Activated B cell treated with CpG ODN at 0.5 μM for 24 hours (primary cell): ENCODE data around the gene UBE2E3. TPM values are rescaled to one million over a fixed set of nuclear protein-coding genes. Genes with fewer than 3 reads are reported as not detected.
"Not testable (repeated sequence)": the region's sequence is repeated elsewhere in the genome, so short reads cannot be mapped to it uniquely, and the experiment has no call there.

Source experiments
- ATAC-seq: fragments of 200-7000 bp; cut with Tn5 transposase; one replicate; pipeline ENCODE4 v1.10.0; 2021; ENCODE audit warnings: low read depth, mild to moderate bottlenecking, moderate library complexity
- CTCF ChIA-PET: fragments of 350-600 bp; sonication (Branson Sonifier 250); formaldehyde crosslinking; loops from one replicate; lab custom pipeline; 2021; ENCODE audit warnings: antibody characterized with exemption; lab: Charles Lee
- POLR2A ChIA-PET: fragments of 350-600 bp; sonication (Branson Sonifier 250); formaldehyde crosslinking; loops from one replicate; lab custom pipeline; 2021; ENCODE audit warnings: antibody characterized with exemption; lab: Charles Lee
- DNase-seq: peaks from one replicate; pipeline ENCODE4 v3.0.0; 2022
- H3K27ac Mint-ChIP-seq: one replicate; pipeline ENCODE4 v1.8.0; 2020; ENCODE audit warnings: mixed read lengths
- H3K27me3 Mint-ChIP-seq: one replicate; pipeline ENCODE4 v1.8.0; 2021; ENCODE audit warnings: mixed read lengths
- H3K36me3 Mint-ChIP-seq: one replicate; pipeline ENCODE4 v1.8.0; 2021; ENCODE audit warnings: low read depth, mixed read lengths
- H3K4me1 Mint-ChIP-seq: one replicate; pipeline ENCODE4 v1.8.0; 2021; ENCODE audit warnings: mixed read lengths
- H3K4me3 Mint-ChIP-seq: one replicate; pipeline ENCODE4 v1.8.0; 2020; ENCODE audit warnings: mild to moderate bottlenecking, mixed read lengths
- H3K9me3 Mint-ChIP-seq: one replicate; pipeline ENCODE4 v1.8.0; 2020; ENCODE audit warnings: mixed read lengths
- intact Hi-C: fragments of 100-400 bp; cut with micrococcal nuclease; formaldehyde crosslinking; loops from one replicate; pipeline ENCODE4 v1.15.1; 2024
- total RNA-seq: library from RNA; stranded (reverse); gene quantifications from 2 replicates; pipeline ENCODE4 v1.2.3, GENCODE V29; 2022
- TF ChIP-seq, protein P1 (sequence below): fragments of 200-600 bp; IDR thresholded peaks from one replicate; pipeline ENCODE4 v1.8.0; 2022; ENCODE audit warnings: antibody characterized with exemption, mild to moderate bottlenecking

The UBE2E3 gene
- total RNA-seq, 1 donor from 2014 or later, result 33.6 TPM

DNA sequence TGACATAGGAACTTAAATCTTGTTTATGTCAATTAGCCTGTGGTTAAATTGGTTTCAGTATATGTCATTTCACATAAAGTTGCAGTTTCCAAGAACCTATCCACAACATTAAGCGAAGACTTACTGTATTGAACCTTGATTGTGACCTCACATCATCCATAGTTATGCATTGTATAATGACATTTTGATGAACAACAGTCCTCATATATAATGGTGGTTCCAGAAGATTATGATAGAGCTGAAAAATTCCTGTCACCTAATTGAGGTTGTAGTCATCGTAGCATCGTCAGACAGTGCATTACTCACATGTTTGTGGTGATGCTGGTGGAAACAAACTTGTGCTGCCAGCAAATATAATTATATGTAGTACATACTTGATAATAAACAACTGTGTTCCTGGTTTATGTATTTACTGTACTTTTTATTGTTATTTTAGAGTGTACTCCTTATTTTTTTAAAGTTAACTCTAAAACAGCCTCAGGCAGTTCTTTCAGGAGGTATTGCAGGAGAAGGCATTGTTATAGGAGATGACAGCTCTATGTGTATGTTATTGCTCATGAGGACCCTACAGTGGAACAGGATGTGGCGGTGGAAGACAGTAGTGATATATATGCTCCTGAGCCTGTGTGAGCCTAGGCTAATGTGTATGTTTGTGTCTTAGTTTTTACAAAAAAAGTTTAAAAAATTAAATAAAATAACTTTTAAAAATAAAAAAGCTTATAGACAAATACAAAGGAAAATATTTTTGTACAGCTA lies 56.6 kb downstream of the UBE2E3 start:
- H3K27ac Mint-ChIP-seq, result no peak overlapping the region
- CTCF ChIA-PET, result no interaction called here

DNA sequence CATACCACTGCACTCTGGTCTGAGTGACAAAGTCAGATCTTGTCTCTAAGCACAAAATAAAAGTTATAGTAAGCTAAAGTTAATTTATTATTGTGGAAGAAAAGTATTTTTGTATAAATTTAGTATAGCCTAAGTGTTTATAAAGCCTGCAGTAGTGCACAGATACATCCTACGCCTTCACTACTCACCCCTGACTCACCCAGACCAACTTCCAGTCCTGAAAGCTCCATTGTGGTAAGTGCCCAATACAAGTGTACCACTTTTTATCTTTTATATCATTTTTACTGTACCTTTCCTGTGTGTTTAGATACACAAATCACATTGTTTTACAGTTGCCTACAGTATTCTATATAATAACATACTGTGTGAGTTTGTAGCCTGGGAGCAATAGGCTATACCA lies 57.5 kb downstream of the UBE2E3 start:
- DNase-seq (no peak), ATAC-seq (no peak)
- peaks cover 2% of the 10 kb centered on the region for H3K36me3 Mint-ChIP-seq
- TF ChIP-seq, protein P1, sequence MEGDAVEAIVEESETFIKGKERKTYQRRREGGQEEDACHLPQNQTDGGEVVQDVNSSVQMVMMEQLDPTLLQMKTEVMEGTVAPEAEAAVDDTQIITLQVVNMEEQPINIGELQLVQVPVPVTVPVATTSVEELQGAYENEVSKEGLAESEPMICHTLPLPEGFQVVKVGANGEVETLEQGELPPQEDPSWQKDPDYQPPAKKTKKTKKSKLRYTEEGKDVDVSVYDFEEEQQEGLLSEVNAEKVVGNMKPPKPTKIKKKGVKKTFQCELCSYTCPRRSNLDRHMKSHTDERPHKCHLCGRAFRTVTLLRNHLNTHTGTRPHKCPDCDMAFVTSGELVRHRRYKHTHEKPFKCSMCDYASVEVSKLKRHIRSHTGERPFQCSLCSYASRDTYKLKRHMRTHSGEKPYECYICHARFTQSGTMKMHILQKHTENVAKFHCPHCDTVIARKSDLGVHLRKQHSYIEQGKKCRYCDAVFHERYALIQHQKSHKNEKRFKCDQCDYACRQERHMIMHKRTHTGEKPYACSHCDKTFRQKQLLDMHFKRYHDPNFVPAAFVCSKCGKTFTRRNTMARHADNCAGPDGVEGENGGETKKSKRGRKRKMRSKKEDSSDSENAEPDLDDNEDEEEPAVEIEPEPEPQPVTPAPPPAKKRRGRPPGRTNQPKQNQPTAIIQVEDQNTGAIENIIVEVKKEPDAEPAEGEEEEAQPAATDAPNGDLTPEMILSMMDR, result no peak
- no peaks in the 10 kb centered on the region for H3K27me3 Mint-ChIP-seq
- intact Hi-C loops, result no loop called here
- H3K4me3 Mint-ChIP-seq, result no peak overlapping the region
- H3K27ac Mint-ChIP-seq, result no peak overlapping the region
- ChIA-PET POLR2A (no interaction called here), CTCF (no interaction called here)
- H3K9me3 Mint-ChIP-seq, result no peaks in the 10 kb centered on the region
- H3K4me1 Mint-ChIP-seq, result peaks cover 9% of the 10 kb centered on the region

More for the DNA sequence above, 56.6 kb downstream of the UBE2E3 start:
- Mint-ChIP-seq H3K36me3 (peaks cover 5% of the 10 kb centered on the region), H3K9me3 (no peaks in the 10 kb centered on the region), H3K4me1 (peaks cover 9% of the 10 kb centered on the region), H3K27me3 (no peaks in the 10 kb centered on the region), H3K4me3 (no peak overlapping the region)
- TF ChIP-seq, protein P1, result no peak
- intact Hi-C loops, result no loop called here
- ATAC-seq (no peak), DNase-seq (no peak)
- POLR2A ChIA-PET, result no interaction called here

DNA sequence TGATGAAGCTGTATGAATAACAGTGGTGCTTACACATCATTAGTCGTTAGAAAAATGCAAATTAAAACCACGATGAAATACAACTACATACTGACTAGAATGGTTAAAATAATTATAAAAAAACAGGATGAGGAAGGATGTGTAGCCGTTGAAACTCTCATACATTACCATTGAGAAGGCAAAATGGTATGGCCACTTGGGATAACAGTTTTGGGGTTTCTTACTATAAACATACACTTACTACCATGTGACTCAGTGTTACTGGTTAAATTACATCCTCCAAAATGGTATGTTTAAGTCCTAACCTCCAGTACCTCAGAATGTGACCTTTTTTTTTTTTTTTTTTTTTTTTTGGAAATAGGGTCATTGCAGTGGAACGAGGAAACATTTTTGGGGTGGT lies 58.4 kb downstream of the UBE2E3 start:
- Mint-ChIP-seq H3K4me1 (peaks cover 9% of the 10 kb centered on the region), H3K27me3 (no peaks in the 10 kb centered on the region), H3K27ac (no peak overlapping the region), H3K9me3 (no peaks in the 10 kb centered on the region), H3K4me3 (no peak overlapping the region), H3K36me3 (no peaks in the 10 kb centered on the region)
- intact Hi-C loops, result no loop called here
- ChIA-PET CTCF (no interaction called here), POLR2A (no interaction called here)
- DNase-seq (no peak), ATAC-seq (no peak)
- TF ChIP-seq, protein P1, result no peak

DNA sequence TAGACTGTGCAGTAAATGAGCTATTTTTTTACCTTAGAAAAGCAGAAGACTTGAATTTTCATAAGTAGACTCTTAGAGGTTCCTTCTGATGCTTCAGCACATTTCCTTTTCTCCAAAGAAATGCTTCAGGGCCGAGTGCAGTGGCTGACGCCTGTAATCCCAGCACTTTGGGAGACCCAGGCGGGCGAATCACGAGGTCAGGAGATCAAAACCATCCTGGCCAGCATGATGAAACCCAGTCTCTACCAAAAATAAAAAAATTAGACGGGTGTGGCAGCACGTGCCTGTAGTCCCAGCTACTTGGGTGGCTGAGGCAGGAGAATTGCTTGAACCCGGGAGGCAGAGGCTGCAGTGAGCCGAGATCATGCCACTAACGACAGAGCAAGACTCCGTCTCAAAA lies 60.4 kb downstream of the UBE2E3 start:
- POLR2A ChIA-PET, H3K9me3 Mint-ChIP-seq, H3K27ac Mint-ChIP-seq, H3K4me1 Mint-ChIP-seq, H3K4me3 Mint-ChIP-seq, H3K36me3 Mint-ChIP-seq, intact Hi-C loops, CTCF ChIA-PET, ATAC-seq, DNase-seq, H3K27me3 Mint-ChIP-seq: not testable (repeated sequence)

DNA sequence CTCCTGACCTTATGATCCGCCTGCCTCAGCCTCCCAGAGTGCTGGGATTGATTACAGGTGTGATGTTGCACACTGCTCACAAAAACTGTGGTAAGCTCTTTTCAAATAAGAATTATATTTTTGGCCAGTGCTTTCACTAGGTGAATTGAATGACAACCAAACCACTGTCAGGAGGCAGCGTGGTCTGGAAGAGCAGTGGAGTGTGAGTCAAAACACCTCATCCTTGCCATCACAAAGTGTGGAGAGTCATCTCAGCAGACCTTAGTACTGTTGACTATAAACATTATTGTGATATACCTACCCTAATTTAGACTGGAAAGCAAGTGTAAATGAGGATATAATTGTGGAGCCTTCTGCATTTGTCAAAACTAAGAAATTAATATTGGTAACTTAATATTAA lies 61.3 kb downstream of the UBE2E3 start:
- H3K9me3 Mint-ChIP-seq, result no peaks in the 10 kb centered on the region
- H3K36me3 Mint-ChIP-seq, result no peaks in the 10 kb centered on the region
- ATAC-seq (no peak), DNase-seq (no peak)
- H3K27me3 Mint-ChIP-seq, result no peaks in the 10 kb centered on the region
- H3K4me3 Mint-ChIP-seq, result no peak overlapping the region
- TF ChIP-seq, protein P1, result no peak
- intact Hi-C loops, result no loop called here
- H3K27ac Mint-ChIP-seq, result no peak overlapping the region
- ChIA-PET CTCF (no interaction called here), POLR2A (no interaction called here)
- peaks cover 6% of the 10 kb centered on the region for H3K4me1 Mint-ChIP-seq

DNA sequence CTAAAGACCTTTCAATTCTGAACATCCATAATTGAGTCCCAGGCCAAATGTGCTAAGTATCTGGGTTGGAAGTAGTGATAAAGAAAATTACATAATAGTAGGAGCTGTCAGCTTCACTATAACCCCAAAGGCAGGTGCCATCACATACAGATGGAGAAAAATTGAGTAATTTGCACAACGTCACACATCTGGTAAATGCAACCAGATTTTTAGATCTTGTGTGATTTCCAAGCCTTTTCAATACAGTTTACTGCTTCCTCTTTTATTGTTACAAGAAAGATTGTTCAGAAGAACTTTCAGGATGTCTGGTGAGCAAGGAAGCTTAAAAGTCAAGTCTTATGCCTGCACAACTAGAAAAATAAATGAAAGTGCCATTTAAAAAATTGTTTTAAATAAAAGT lies 62.3 kb downstream of the UBE2E3 start:
- ChIA-PET POLR2A (no interaction called here), CTCF (no interaction called here)
- intact Hi-C loops, result no loop called here
- no peaks in the 10 kb centered on the region for H3K9me3 Mint-ChIP-seq
- peaks cover 6% of the 10 kb centered on the region for H3K4me1 Mint-ChIP-seq
- no peak overlapping the region for H3K27ac Mint-ChIP-seq
- TF ChIP-seq, protein P1, result no peak
- H3K27me3 Mint-ChIP-seq, result no peaks in the 10 kb centered on the region
- ATAC-seq (no peak), DNase-seq (no peak)
- no peak overlapping the region for H3K4me3 Mint-ChIP-seq
- no peaks in the 10 kb centered on the region for H3K36me3 Mint-ChIP-seq
